Loucy (cell line): ENCODE measurements around the gene BIN2.

ENCODE experiments used
- H2AFZ ChIP-seq: fragments of 200-600 bp; sonication (generic); 2 replicates; pipeline ENCODE4 v1.6.0; 2016; ENCODE audit warnings: antibody characterized with exemption, mild to moderate bottlenecking, low read length, moderate library complexity
- H3F3A ChIP-seq: fragments of 200-600 bp; 2 replicates; pipeline ENCODE4 v1.6.0; 2016; ENCODE audit warnings: antibody characterized with exemption, low read depth, mild to moderate bottlenecking
- H3K27me3 ChIP-seq: fragments of 200-600 bp; sonication (generic); 2 replicates; pipeline ENCODE4 v1.6.1; 2014; ENCODE audit warnings: low read length, mild to moderate bottlenecking; ENCODE audit not compliant: insufficient read depth, poor library complexity, severe bottlenecking
- H3K36me3 ChIP-seq: fragments of 200-600 bp; sonication (generic); 2 replicates; pipeline ENCODE4 v1.6.1; 2016; ENCODE audit warnings: low read length; ENCODE audit not compliant: insufficient read depth
- H3K4me1 ChIP-seq: fragments of 200-600 bp; sonication (generic); 2 replicates; pipeline ENCODE4 v1.5.1; 2014; ENCODE audit warnings: low read length, mild to moderate bottlenecking; ENCODE audit not compliant: insufficient read depth, poor library complexity, severe bottlenecking
- H3K4me2 ChIP-seq: fragments of 200-600 bp; sonication (generic); 2 replicates; pipeline ENCODE4 v1.6.0; 2014; ENCODE audit warnings: antibody characterized with exemption, low read length, low read depth, mild to moderate bottlenecking; ENCODE audit not compliant: poor library complexity, severe bottlenecking
- H3K4me3 ChIP-seq: fragments of 200-600 bp; sonication (generic); 2 replicates; pipeline ENCODE4 v1.5.1; 2014; ENCODE audit warnings: low read length, mild to moderate bottlenecking, mixed read lengths; ENCODE audit not compliant: poor library complexity, severe bottlenecking
- H3K79me2 ChIP-seq: fragments of 200-600 bp; sonication (generic); 2 replicates; pipeline ENCODE4 v1.6.1; 2014; ENCODE audit warnings: low read length; ENCODE audit not compliant: insufficient read depth
- H3K9ac ChIP-seq: fragments of 200-600 bp; sonication (generic); 2 replicates; pipeline ENCODE4 v1.6.0; 2014; ENCODE audit warnings: mild to moderate bottlenecking, low read depth, low read length, moderate library complexity; ENCODE audit not compliant: poor library complexity, severe bottlenecking
- H3K9me2 ChIP-seq: fragments of 200-600 bp; sonication (generic); replicated peaks from 2 replicates; pipeline ENCODE4 v1.6.1; 2016; ENCODE audit warnings: low read depth, low read length, mixed read lengths
- H3K9me3 ChIP-seq: fragments of 200-600 bp; sonication (generic); 2 replicates; pipeline ENCODE4 v1.6.1; 2014; ENCODE audit warnings: mild to moderate bottlenecking, antibody characterized with exemption, low read length, low read depth; ENCODE audit not compliant: insufficient read depth
- H4K20me1 ChIP-seq: fragments of 200-600 bp; sonication (generic); 2 replicates; pipeline ENCODE4 v1.6.0; 2014; ENCODE audit warnings: antibody characterized with exemption, low read length, mild to moderate bottlenecking; ENCODE audit not compliant: insufficient read depth, poor library complexity, severe bottlenecking
- EZH2phosphoT487 ChIP-seq: fragments of 200-600 bp; IDR thresholded peaks from 2 replicates; pipeline ENCODE4 v1.6.1; 2018; ENCODE audit warnings: antibody characterized with exemption, mild to moderate bottlenecking, moderate library complexity, borderline replicate concordance
- TF ChIP-seq, protein P1 (sequence below): fragments of 200-600 bp; sonication (generic); conservative IDR thresholded peaks from 2 replicates; pipeline ENCODE4 v1.5.1; 2014; ENCODE audit warnings: mild to moderate bottlenecking, antibody characterized with exemption, low read length

Gene BIN2

DNA sequence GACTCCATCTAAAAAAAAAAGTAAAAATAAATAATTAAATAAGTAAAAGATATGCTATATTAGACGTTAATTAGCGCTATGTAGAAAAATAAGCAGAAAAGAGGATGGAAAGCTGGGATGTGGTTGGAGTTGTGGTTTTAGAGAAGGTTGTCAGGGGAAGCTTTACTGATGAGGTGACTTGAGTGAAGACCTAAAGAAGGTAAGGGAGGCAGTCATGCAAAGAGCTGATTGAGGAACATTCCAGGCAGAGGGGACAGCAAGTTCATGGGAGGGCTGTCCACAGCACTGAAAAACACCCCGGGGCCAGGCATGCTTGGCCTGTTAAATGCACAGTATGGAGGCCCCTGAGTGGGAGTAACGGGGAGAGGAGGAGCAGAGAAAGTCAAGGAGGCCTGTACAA is 69.4 kb downstream of the BIN2 start:
- no peaks in the 10 kb centered on the region for H3K9me3 ChIP-seq
- no peaks in the 10 kb centered on the region for H3K9me2 ChIP-seq
- no peak overlapping the region for H3K4me3 ChIP-seq
- H2AFZ ChIP-seq: no peak overlapping the region
- TF ChIP-seq EZH2phosphoT487: no peak
- TF ChIP-seq, protein P1, sequence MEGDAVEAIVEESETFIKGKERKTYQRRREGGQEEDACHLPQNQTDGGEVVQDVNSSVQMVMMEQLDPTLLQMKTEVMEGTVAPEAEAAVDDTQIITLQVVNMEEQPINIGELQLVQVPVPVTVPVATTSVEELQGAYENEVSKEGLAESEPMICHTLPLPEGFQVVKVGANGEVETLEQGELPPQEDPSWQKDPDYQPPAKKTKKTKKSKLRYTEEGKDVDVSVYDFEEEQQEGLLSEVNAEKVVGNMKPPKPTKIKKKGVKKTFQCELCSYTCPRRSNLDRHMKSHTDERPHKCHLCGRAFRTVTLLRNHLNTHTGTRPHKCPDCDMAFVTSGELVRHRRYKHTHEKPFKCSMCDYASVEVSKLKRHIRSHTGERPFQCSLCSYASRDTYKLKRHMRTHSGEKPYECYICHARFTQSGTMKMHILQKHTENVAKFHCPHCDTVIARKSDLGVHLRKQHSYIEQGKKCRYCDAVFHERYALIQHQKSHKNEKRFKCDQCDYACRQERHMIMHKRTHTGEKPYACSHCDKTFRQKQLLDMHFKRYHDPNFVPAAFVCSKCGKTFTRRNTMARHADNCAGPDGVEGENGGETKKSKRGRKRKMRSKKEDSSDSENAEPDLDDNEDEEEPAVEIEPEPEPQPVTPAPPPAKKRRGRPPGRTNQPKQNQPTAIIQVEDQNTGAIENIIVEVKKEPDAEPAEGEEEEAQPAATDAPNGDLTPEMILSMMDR: no peak
- H3K4me1 ChIP-seq: no peaks in the 10 kb centered on the region
- no peak overlapping the region for H3K9ac ChIP-seq
- H3K79me2 ChIP-seq: peaks cover 29% of the 10 kb centered on the region; the same call in 1 of the 2 replicates
- no peaks in the 10 kb centered on the region for H3F3A ChIP-seq
- H3K4me2 ChIP-seq: no peak overlapping the region
- H3K27me3 ChIP-seq: no peaks in the 10 kb centered on the region
- no peaks in the 10 kb centered on the region for H4K20me1 ChIP-seq
- peaks cover 17% of the 10 kb centered on the region; the same call in 1 of the 2 replicates for H3K36me3 ChIP-seq

- H3K9me3 ChIP-seq: no peaks in the 10 kb centered on the region
- TF ChIP-seq, protein P1: no peak
- no peak for TF ChIP-seq EZH2phosphoT487
- H3F3A ChIP-seq: no peaks in the 10 kb centered on the region
- H3K36me3 ChIP-seq: peaks cover 25% of the 10 kb centered on the region; the same call in 1 of the 2 replicates
- H2AFZ ChIP-seq: no peak overlapping the region
- peaks cover 29% of the 10 kb centered on the region; the same call in 1 of the 2 replicates for H3K79me2 ChIP-seq
- H3K4me2 ChIP-seq: no peak overlapping the region
- H3K9ac ChIP-seq: no peak overlapping the region
- no peak overlapping the region for H3K4me3 ChIP-seq
- H3K9me2 ChIP-seq: no peaks in the 10 kb centered on the region
- H4K20me1 ChIP-seq: no peaks in the 10 kb centered on the region
- H3K4me1 ChIP-seq: no peaks in the 10 kb centered on the region
- no peaks in the 10 kb centered on the region for H3K27me3 ChIP-seq
These were observed 70.7 kb downstream of the BIN2 start for GRCh38 chr12:51253276-51253675.

- no peaks in the 10 kb centered on the region for H3K9me2 ChIP-seq
- no peak overlapping the region for H2AFZ ChIP-seq
- H4K20me1 ChIP-seq: peaks cover 5% of the 10 kb centered on the region
- H3K4me2 ChIP-seq: no peak overlapping the region
- H3K79me2 ChIP-seq: peaks cover 30% of the 10 kb centered on the region; the same call in 1 of the 2 replicates
- peaks cover 55% of the 10 kb centered on the region; the same call in 1 of the 2 replicates for H3K36me3 ChIP-seq
- no peak overlapping the region for H3K9ac ChIP-seq
- peaks cover 21% of the 10 kb centered on the region for H3K4me1 ChIP-seq
- TF ChIP-seq EZH2phosphoT487: no peak
- TF ChIP-seq, protein P1: no peak
- H3K27me3 ChIP-seq: no peaks in the 10 kb centered on the region
- no peaks in the 10 kb centered on the region for H3K9me3 ChIP-seq
- peaks cover 10% of the 10 kb centered on the region; the same call in 1 of the 2 replicates for H3F3A ChIP-seq
- no peak overlapping the region for H3K4me3 ChIP-seq
These were observed 76.3 kb downstream of the BIN2 start for GRCh38 chr12:51247523-51248206.
